A549 treated with dexamethasone at 1 μM for 4 hours (cell line): ENCODE measurements around the gene BMERB1. TPM values are rescaled to one million over a fixed set of nuclear protein-coding genes. Genes with fewer than 3 reads are reported as not detected.

Experiments used
- total RNA-seq: library from RNA; stranded (reverse); fragments of 200-300 nt; extraction: Qiagen RNA extraction; gene quantifications from 5 replicates; pipeline ENCODE4 v1.2.3, GENCODE V29; 2022

Gene BMERB1
- 74.5 to 87.6 TPM (median 79.9 TPM) in 5 replicates for total RNA-seq

GRCh38 chr16:15434425-15435215 lies at the start of gene BMERB1:
Gene BMERB1, plus strand, starts transcription at chr16:15434588. Its CDS starts 66 bp downstream, at chr16:15434654.

GRCh38 chr16:15395631-15396508 lies 38.5 kb upstream of the BMERB1 start, which contains the start of gene MPV17L:
Gene MPV17L, plus strand, starts transcription at chr16:15395754. Its CDS starts 144 bp downstream, at chr16:15395898.

Other genes starting within 250 kb of the BMERB1 start
- gene NPIPA5, start 56.3 kb upstream of the BMERB1 start, total RNA-seq, result 3.8 to 5.0 TPM (median 4.6 TPM) in 4 of 5 replicates, not detected in the other
- gene MPV17L, start 38.8 kb upstream of the BMERB1 start, total RNA-seq, result 4.2 to 6.7 TPM (median 6.1 TPM) in 5 replicates
- gene MARF1, start 208.6 kb downstream of the BMERB1 start, total RNA-seq, result 6.9 to 14.3 TPM (median 11.0 TPM) in 5 replicates
- gene NDE1, start 215.7 kb downstream of the BMERB1 start, total RNA-seq, result 34.5 to 44.4 TPM (median 43.4 TPM) in 5 replicates